ENCODE results near the gene ABCE1. TPM values are rescaled to one million over a fixed set of nuclear protein-coding genes. Genes with fewer than 3 reads are reported as not detected.

The ABCE1 gene
- total RNA-seq, 1 experiment from 2014 or later, result 100 TPM

DNA sequence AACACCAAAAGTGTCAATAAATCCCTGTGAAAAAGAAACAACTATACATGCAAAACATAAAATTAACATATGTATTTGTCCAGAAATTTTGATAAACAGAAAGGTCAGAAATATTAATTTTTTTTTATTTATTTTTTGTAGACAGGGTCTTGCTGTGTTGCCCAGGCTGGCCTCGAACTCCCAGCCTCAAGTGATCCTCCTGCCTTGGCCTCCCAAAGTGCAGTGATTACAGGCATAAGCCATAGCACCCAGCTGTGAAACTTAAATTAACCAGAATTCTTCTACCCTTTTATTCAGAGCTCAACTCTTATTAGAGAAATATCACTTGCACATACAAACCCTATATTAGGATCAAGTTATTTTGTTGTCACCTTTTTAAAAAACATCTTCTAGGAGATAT is 16.4 kb upstream of the ABCE1 start:
- Histone ChIP-seq H3K4me1 (no peaks in the 10 kb centered on the region), H3K27me3 (replicated peaks; ENCODE audit: control insufficient read depth, insufficient read depth, low read length) (no peaks in the 10 kb centered on the region), H3K9me3 (no peaks in the 10 kb centered on the region), H3K4me3 (ENCODE audit: low read depth, low read length) (no peak overlapping the region), H3K36me3 (ENCODE audit: control insufficient read depth, insufficient read depth, low read length) (no peaks in the 10 kb centered on the region)
- ChIA-PET POLR2A (no interaction called here), CTCF (no interaction called here)
- DNase-seq, result no peak
- peaks cover 20% of the 10 kb centered on the region for H3K36me3 Mint-ChIP-seq (ENCODE audit: insufficient read depth, unreplicated experiment)
- TF ChIP-seq, protein P1, sequence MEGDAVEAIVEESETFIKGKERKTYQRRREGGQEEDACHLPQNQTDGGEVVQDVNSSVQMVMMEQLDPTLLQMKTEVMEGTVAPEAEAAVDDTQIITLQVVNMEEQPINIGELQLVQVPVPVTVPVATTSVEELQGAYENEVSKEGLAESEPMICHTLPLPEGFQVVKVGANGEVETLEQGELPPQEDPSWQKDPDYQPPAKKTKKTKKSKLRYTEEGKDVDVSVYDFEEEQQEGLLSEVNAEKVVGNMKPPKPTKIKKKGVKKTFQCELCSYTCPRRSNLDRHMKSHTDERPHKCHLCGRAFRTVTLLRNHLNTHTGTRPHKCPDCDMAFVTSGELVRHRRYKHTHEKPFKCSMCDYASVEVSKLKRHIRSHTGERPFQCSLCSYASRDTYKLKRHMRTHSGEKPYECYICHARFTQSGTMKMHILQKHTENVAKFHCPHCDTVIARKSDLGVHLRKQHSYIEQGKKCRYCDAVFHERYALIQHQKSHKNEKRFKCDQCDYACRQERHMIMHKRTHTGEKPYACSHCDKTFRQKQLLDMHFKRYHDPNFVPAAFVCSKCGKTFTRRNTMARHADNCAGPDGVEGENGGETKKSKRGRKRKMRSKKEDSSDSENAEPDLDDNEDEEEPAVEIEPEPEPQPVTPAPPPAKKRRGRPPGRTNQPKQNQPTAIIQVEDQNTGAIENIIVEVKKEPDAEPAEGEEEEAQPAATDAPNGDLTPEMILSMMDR (IDR thresholded peaks at IDR 0.05; ENCODE audit: insufficient read depth in 1 of 2, low read depth in 1 of 2, low read length in 1 of 2, severe bottlenecking in 1 of 2, unreplicated experiment in 1 of 2), result no peak
- intact Hi-C loops (cut with micrococcal nuclease; ENCODE audit: unreplicated experiment), result no loop called here
- no peaks in the 10 kb centered on the region for H3K9me3 Mint-ChIP-seq (ENCODE audit: unreplicated experiment)
- no peak overlapping the region for H3K4me3 Mint-ChIP-seq (ENCODE audit: unreplicated experiment)
- H3K4me1 Mint-ChIP-seq (ENCODE audit: low read depth, unreplicated experiment), result no peaks in the 10 kb centered on the region
- H3K27ac Mint-ChIP-seq (ENCODE audit: unreplicated experiment), result no peak overlapping the region
- H3K27me3 Mint-ChIP-seq (ENCODE audit: insufficient read depth, unreplicated experiment), result no peaks in the 10 kb centered on the region
- no TSS peak for BruUV-seq (replicated peaks)

DNA sequence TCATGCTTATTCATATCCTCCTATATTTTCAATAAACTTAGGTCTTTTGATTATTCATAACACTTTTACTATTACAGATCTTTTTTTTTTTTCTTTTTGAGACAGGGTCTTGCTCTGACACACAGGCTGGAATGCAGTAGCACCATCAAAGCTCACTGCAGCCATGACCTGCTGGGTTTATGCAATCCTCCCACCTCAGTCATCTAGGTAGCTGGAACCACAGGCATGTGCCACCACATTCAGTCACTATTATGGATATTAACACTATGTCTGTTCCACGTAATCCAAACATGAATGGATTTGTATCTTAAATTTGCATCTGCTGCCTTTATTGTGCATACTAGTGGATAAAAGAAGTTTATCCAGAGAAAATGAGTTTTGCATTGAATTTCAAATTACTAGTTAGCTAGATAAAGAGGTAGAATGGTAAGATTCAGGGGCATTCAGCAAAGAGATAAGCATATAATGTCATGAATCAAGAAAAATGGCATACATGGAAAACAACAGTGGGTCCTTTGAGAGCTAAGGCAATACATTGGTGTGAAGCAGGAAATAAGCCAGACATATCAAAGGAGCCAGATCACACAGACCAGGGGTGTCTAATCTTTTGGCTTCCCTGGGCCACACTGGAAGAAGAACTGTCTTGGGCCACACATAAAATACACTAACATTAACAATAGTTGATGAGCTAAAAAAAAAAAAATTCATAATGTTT is 14.1 kb upstream of the ABCE1 start:
- H3K27me3 Mint-ChIP-seq (ENCODE audit: insufficient read depth, unreplicated experiment), result no peaks in the 10 kb centered on the region
- H3K36me3 Mint-ChIP-seq (ENCODE audit: insufficient read depth, unreplicated experiment), result peaks cover 23% of the 10 kb centered on the region
- POLR2A ChIA-PET, result interaction anchor here (1.6 kb wide), 1 partner anchor 14 kb away, joined by 5 read pairs; the partner anchor contains the start of genes ABCE1 and ANAPC10
- no peaks in the 10 kb centered on the region for H3K9me3 ChIP-seq
- intact Hi-C loops (cut with micrococcal nuclease; ENCODE audit: unreplicated experiment), result no loop called here
- TF ChIP-seq, protein P1 (IDR thresholded peaks at IDR 0.05; ENCODE audit: insufficient read depth in 1 of 2, low read depth in 1 of 2, low read length in 1 of 2, severe bottlenecking in 1 of 2, unreplicated experiment in 1 of 2), result no peak
- no peak overlapping the region for H3K27ac Mint-ChIP-seq (ENCODE audit: unreplicated experiment)
- BruUV-seq (replicated peaks), result no TSS peak
- no peak overlapping the region for H3K4me3 Mint-ChIP-seq (ENCODE audit: unreplicated experiment)
- CTCF ChIA-PET, result no interaction called here
- no peaks in the 10 kb centered on the region for H3K9me3 Mint-ChIP-seq (ENCODE audit: unreplicated experiment)
- H3K4me3 ChIP-seq (ENCODE audit: low read depth, low read length), result no peak overlapping the region
- no peaks in the 10 kb centered on the region for H3K27me3 ChIP-seq (replicated peaks; ENCODE audit: control insufficient read depth, insufficient read depth, low read length)
- DNase-seq, result no peak
- H3K4me1 ChIP-seq, result no peaks in the 10 kb centered on the region
- H3K4me1 Mint-ChIP-seq (ENCODE audit: low read depth, unreplicated experiment), result no peaks in the 10 kb centered on the region
- no peaks in the 10 kb centered on the region for H3K36me3 ChIP-seq (ENCODE audit: control insufficient read depth, insufficient read depth, low read length)

DNA sequence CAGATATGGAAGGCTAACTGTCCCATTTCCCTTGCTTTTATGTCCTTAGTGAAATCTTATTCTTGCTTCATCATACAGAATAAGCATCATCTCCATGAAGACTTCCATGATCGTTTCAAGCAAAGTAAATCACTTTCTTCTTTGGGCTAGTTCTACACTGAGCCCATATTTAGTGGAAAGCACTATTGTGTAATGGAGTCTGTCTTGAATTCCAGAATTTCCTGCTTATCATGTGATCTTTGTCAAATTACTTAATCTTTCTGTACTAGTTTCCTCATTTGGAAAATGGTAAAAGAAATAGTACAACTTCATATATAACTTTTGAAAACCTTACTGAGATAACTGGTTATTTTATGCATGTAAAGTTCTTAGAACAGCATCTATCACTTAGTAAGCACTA is 7.7 kb upstream of the ABCE1 start:
- intact Hi-C loops (cut with micrococcal nuclease; ENCODE audit: unreplicated experiment), result no loop called here
- Mint-ChIP-seq H3K4me1 (ENCODE audit: low read depth, unreplicated experiment) (no peaks in the 10 kb centered on the region), H3K9me3 (ENCODE audit: unreplicated experiment) (peaks cover 26% of the 10 kb centered on the region), H3K27ac (ENCODE audit: unreplicated experiment) (no peak overlapping the region), H3K4me3 (ENCODE audit: unreplicated experiment) (no peak overlapping the region), H3K36me3 (ENCODE audit: insufficient read depth, unreplicated experiment) (peaks cover 56% of the 10 kb centered on the region), H3K27me3 (ENCODE audit: insufficient read depth, unreplicated experiment) (no peaks in the 10 kb centered on the region)
- BruUV-seq (replicated peaks), result no TSS peak
- Histone ChIP-seq H3K4me3 (ENCODE audit: low read depth, low read length) (no peak overlapping the region), H3K27me3 (replicated peaks; ENCODE audit: control insufficient read depth, insufficient read depth, low read length) (no peaks in the 10 kb centered on the region), H3K36me3 (ENCODE audit: control insufficient read depth, insufficient read depth, low read length) (peaks cover 3% of the 10 kb centered on the region), H3K9me3 (no peaks in the 10 kb centered on the region), H3K4me1 (no peaks in the 10 kb centered on the region)
- ChIA-PET CTCF (no interaction called here), POLR2A (no interaction called here)
- TF ChIP-seq, protein P1 (IDR thresholded peaks at IDR 0.05; ENCODE audit: insufficient read depth in 1 of 2, low read depth in 1 of 2, low read length in 1 of 2, severe bottlenecking in 1 of 2, unreplicated experiment in 1 of 2), result no peak
- DNase-seq, result no peak

Measured in Caco-2 (cell line).